ENCODE measurements around the gene PRR16. TPM values are rescaled to one million over a fixed set of nuclear protein-coding genes. Genes with fewer than 3 reads are reported as not detected.
"Not testable (repeated sequence)": the region's sequence is repeated elsewhere in the genome, so short reads cannot be mapped to it uniquely, and the experiment has no call there.

PRR16 gene
- 5.2 TPM for total RNA-seq

GRCh38 chr5:120463991-120464626, at the start of gene PRR16:
Gene PRR16 (plus strand): TSS chr5:120464300.
- DNase-seq = peak; percentile 79

- no peak for DNase-seq
Measured at GRCh38 chr5:120415985-120416384, 48.1 kb upstream of the PRR16 start.

- DNase-seq = no peak
Measured at GRCh38 chr5:120419127-120419526, 45.0 kb upstream of the PRR16 start.

DNA sequence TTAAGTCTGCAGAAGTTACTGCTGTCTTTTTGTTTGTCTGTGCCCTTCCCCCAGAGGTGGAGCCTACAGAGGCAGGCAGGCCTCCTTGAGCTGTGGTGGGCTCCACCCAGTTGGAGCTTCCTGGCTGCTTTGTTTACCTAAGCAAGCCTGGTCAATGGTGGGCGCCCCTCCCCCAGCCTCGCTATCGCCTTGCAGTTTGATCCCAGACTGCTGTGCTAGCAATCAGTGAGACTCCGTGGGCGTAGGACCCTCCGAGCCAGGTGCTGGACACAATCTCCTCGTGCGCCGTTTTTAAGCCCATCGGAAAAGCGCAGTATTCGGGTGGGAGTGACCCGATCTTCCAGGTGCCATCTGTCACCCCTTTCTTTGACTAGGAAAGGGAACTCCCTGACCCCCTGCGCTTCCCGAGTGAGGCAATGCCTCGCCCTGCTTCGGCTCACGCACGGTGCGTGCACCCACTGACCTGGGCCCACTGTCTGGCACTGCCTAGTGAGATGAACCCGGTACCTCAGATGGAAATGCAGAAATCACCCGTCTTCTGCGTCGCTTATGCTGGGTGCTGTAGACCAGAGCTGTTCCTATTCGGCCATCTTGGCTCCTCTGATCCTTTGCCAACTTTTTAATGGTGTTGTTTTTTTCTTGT, 37.3 kb upstream of the PRR16 start:
- DNase-seq = not testable (repeated sequence)

DNA sequence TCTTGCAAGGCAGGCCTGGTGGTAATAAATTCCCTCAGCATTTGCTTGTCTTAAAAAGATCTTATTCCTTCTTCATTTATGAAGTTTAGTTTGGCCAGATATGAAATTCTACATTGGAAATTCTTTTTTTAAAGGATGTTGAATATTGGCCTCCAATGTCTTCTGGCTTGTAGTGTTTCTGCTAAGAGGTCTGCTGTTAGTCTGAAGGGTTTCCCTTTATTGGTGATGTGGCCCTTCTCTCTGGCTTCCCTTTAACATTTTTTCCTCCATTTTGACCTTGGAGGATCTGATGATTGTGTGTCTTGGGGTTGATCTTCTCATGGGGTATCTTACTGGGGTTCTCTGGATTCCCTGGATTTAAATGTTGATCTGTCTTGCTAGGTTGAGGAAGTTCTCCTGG, 33.5 kb upstream of the PRR16 start:
- DNase-seq = no peak

GRCh38 chr5:120432861-120433260, 31.2 kb upstream of the PRR16 start:
- DNase-seq = no peak

DNA sequence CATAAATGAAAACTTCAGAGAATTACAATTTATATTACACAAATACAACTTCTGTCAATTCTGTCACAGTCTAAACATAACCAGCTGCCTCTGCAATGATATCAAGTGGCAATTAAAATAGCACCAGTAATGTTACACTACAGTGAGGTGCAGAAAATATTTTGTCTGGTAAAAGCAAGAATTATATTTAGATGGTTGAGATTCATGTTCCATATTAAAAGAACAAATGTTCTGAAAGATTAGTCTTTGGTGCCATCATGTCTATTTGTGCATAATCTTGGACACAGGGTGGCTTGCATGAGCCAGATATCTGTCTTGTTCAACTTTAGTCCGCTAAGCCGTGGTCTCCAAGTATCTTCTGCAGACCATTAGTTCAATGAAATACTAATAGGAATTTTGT, 29.0 kb upstream of the PRR16 start:
- DNase-seq = peak; percentile 45

- no peak for DNase-seq
Measured at GRCh38 chr5:120436996-120437395, 27.1 kb upstream of the PRR16 start.

GRCh38 chr5:120442694-120443093, 21.4 kb upstream of the PRR16 start:
- DNase-seq = peak; percentile 36

GRCh38 chr5:120443607-120444006, 20.5 kb upstream of the PRR16 start:
- no peak for DNase-seq

- no peak for DNase-seq
Measured at GRCh38 chr5:120446068-120446492, 18.0 kb upstream of the PRR16 start.

DNA sequence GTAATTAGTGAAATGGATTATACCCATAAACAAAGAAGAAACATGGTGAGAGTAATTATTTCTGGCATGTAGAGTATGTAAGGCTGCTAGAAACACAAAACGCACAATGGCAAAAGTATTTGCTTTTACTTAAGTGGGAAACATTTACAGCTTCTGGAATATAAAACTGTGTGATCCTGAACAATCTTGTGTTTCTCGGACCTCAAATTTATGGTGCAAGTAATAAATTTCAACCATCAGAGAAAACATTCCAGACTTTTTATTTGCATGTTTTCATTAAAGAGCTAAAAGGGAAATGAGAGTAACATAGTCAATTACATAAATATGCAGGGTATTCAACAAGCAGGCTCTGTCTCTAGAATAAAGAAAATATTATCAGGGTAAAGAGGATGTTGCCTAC, 17.2 kb upstream of the PRR16 start:
- no peak for DNase-seq

DNA sequence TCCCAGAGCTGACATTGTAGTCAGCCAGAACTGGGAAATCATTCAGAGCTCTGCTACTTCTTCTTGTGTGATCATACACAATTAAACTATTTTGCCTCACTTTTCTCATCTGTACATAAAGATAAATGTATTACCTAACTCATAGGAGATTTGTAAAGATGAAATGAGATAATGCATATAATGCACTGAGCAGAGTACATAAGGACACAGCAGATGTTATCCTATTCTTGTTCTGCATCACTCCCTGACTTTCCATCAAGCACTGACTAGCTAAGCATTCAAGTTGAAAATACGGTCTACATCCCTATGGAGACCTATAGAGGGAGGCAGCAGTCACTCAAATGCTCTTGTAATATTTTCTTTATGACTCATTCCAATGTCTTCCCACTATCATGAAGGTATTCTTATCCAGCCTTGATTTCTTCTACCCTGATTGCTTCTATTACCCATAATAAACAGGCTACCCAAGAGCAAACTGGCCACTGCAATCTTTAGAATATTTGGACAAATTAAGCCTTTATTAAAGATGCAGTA, 16.3 kb upstream of the PRR16 start:
- DNase-seq = no peak

GRCh38 chr5:120449501-120449900, 14.6 kb upstream of the PRR16 start:
- DNase-seq = no peak

GRCh38 chr5:120450910-120451309, 13.2 kb upstream of the PRR16 start:
- no peak for DNase-seq

- DNase-seq = no peak
Measured at GRCh38 chr5:120451445-120451844, 12.7 kb upstream of the PRR16 start.

- no peak for DNase-seq
Measured at GRCh38 chr5:120452471-120452870, 11.6 kb upstream of the PRR16 start.

DNA sequence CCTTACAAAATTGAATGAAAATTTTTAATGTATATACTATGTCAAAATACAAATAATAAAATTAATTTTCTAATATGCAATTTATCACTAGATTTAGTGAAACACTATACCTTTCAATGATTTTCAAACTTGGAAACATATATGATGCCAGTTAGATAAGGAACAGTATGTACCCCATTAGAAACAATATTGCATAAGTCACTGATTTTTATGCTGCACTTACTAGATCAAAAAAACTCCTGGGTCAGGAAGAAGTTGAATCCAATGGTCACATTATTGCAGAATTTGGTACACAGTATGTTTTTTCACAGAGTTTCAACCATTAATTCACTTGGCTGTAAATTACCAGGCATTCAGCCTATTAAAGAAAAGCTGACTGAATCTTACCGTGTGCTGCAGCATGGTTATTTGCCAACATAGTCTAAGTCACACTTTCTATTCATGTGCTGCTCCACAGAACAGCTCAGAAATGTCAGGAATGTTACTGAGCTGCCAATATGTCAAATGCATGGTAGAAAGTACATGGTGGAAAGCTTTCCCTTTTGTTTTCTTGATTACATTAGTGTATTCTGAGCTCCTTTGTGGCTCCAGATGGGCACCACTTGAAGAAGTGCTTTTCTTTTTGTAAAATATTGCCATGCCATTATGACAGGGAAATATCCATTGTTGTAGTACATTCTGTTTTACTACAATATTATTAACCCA, 9.9 kb upstream of the PRR16 start:
- DNase-seq = peak; percentile 58

- DNase-seq = no peak
Measured at GRCh38 chr5:120456006-120456405, 8.1 kb upstream of the PRR16 start.

DNA sequence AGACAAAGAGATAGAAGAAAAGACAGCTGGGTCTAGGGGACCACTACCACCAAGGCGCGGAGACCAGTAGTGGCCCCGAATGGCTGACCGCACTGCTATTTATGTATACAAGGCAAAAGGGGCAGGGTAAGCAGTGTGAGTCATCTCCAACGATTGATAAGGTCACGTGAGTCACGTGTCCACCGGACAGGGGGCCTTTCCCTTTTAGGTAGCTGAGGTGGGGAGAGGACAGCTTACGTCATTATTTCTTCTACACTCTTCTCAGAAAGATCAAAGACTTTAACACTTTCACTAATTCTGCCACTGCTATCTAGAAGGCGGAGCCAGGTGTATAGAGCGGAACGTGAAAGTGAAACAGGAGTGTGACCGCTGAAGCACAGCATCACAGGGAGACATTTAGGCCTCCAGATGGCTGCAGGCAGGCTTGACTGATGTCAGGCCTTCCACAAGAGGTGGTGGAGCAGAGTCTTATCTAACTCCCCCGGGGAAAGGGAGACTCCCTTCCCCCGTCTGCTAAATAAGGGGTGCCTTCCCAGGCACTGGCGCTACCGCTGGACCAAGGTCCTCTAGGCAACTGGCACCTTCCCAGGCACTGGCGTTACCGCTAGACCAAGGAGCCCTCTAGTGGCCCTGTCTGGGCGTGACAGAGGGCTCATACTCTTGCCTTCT, 6.1 kb upstream of the PRR16 start:
- DNase-seq = peak; percentile 37

DNA sequence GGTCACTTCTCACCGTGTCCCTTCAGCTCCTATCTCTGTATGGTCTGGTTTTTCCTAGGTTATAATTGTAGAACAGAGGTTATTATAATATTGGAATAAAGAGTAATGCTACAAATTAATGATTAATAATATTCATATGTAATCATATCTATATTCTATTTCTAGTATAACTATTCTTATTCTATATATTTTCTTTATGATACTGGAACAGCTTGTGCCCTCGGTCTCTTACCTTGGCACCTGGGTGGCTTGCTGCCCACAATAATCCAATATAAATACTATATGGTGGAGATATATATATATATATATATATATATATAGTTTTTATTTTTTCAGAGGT, 5.6 kb upstream of the PRR16 start:
- DNase-seq = not testable (repeated sequence)

DNA sequence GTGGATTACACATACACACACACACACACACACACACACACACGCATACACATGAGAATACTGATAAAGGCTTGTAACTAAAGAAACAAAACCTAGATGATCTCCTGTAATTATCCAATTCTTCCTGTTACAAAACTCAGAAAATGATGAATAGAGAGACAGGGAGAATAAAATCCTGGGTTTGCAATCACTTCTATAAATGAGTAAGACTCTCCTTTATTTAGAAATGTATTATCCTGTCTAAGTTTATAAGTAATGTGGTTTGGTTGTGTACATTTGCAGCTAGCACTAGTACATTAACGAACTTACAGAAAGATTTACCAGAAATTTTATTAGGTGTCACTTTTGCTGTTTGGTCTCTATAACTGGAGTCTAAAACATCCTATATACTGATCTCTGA, 2.8 kb upstream of the PRR16 start:
- DNase-seq = no peak

Data from tongue (tissue), 2 donors.